ENCODE data around the gene MCF2L2.

The MCF2L2 gene

GRCh38 chr3:183222631-183223235, 205.7 kb downstream of the MCF2L2 start:
- H3K36me3 ChIP-seq (ENCODE audit: control insufficient read depth, insufficient read depth, low read length) = no peaks in the 10 kb centered on the region
- no peak for TF ChIP-seq CTCF (IDR thresholded peaks at IDR 0.05)
- no peak overlapping the region for H2AFZ ChIP-seq
- H3K27me3 ChIP-seq (ENCODE audit: control insufficient read depth, insufficient read depth, low read length) = no peaks in the 10 kb centered on the region
- H3K4me3 ChIP-seq (ENCODE audit: low read depth, low read length) = no peak overlapping the region
- no peaks in the 10 kb centered on the region for H3K9me3 ChIP-seq (ENCODE audit: control insufficient read depth, low read length)
- H3K4me2 ChIP-seq (ENCODE audit: low read length) = no peak overlapping the region
- no peak overlapping the region for H3K27ac ChIP-seq
- no peaks in the 10 kb centered on the region for H3K79me2 ChIP-seq
- no peak overlapping the region for H3K9ac ChIP-seq
- no peaks in the 10 kb centered on the region for H3K4me1 ChIP-seq

GRCh38 chr3:183220828-183221227, 207.6 kb downstream of the MCF2L2 start:
- H3K9me3 ChIP-seq (ENCODE audit: control insufficient read depth, low read length) = no peaks in the 10 kb centered on the region
- no peak overlapping the region for H3K9ac ChIP-seq
- H3K36me3 ChIP-seq (ENCODE audit: control insufficient read depth, insufficient read depth, low read length) = no peaks in the 10 kb centered on the region
- H3K79me2 ChIP-seq = no peaks in the 10 kb centered on the region
- H3K4me1 ChIP-seq = no peaks in the 10 kb centered on the region
- no peak overlapping the region for H3K4me3 ChIP-seq (ENCODE audit: low read depth, low read length)
- no peak overlapping the region for H3K27ac ChIP-seq
- no peak overlapping the region for H2AFZ ChIP-seq
- H3K27me3 ChIP-seq (ENCODE audit: control insufficient read depth, insufficient read depth, low read length) = no peaks in the 10 kb centered on the region
- no peak for TF ChIP-seq CTCF (IDR thresholded peaks at IDR 0.05)
- H3K4me2 ChIP-seq (ENCODE audit: low read length) = no peak overlapping the region

GRCh38 chr3:183218826-183219225, 209.6 kb downstream of the MCF2L2 start:
- TF ChIP-seq CTCF (IDR thresholded peaks at IDR 0.05) = no peak
- H2AFZ ChIP-seq = no peak overlapping the region
- H3K36me3 ChIP-seq (ENCODE audit: control insufficient read depth, insufficient read depth, low read length) = no peaks in the 10 kb centered on the region
- H3K27ac ChIP-seq = no peak overlapping the region
- H3K4me2 ChIP-seq (ENCODE audit: low read length) = no peak overlapping the region
- H3K9me3 ChIP-seq (ENCODE audit: control insufficient read depth, low read length) = no peaks in the 10 kb centered on the region
- H3K9ac ChIP-seq = no peak overlapping the region
- H3K4me3 ChIP-seq (ENCODE audit: low read depth, low read length) = no peak overlapping the region
- H3K27me3 ChIP-seq (ENCODE audit: control insufficient read depth, insufficient read depth, low read length) = no peaks in the 10 kb centered on the region
- no peaks in the 10 kb centered on the region for H3K79me2 ChIP-seq
- no peaks in the 10 kb centered on the region for H3K4me1 ChIP-seq

- H3K36me3 ChIP-seq (ENCODE audit: control insufficient read depth, insufficient read depth, low read length) = no peaks in the 10 kb centered on the region
- H3K79me2 ChIP-seq = no peaks in the 10 kb centered on the region
- no peaks in the 10 kb centered on the region for H3K27me3 ChIP-seq (ENCODE audit: control insufficient read depth, insufficient read depth, low read length)
- no peak overlapping the region for H2AFZ ChIP-seq
- H3K9ac ChIP-seq = no peak overlapping the region
- H3K27ac ChIP-seq = no peak overlapping the region
- H3K4me1 ChIP-seq = no peaks in the 10 kb centered on the region
- no peak overlapping the region for H3K4me2 ChIP-seq (ENCODE audit: low read length)
- H3K9me3 ChIP-seq (ENCODE audit: control insufficient read depth, low read length) = no peaks in the 10 kb centered on the region
- TF ChIP-seq CTCF (IDR thresholded peaks at IDR 0.05) = no peak
- no peak overlapping the region for H3K4me3 ChIP-seq (ENCODE audit: low read depth, low read length)
These were observed 210.7 kb downstream of the MCF2L2 start for GRCh38 chr3:183217548-183218332.
